Parathyroid adenoma (tissue), 2 donors: ENCODE results near the gene COBLL1.

ENCODE experiments used
- H2AFZ ChIP-seq: fragments of 300-600 bp; sonication (generic); one replicate; pipeline ENCODE4 v1.7.0; 2017; ENCODE audit warnings: antibody characterized with exemption, mild to moderate bottlenecking
- H3K27ac ChIP-seq: fragments of 300-600 bp; sonication (generic); one replicate; pipeline ENCODE4 v1.7.0; 2017
- H3K27me3 ChIP-seq: fragments of 300-600 bp; sonication (generic); one replicate; pipeline ENCODE4 v1.7.0; 2017; ENCODE audit warnings: low read length; ENCODE audit not compliant: control insufficient read depth, insufficient read depth
- H3K36me3 ChIP-seq: fragments of 300-600 bp; sonication (generic); one replicate; pipeline ENCODE4 v1.7.0; 2017; ENCODE audit warnings: low read length; ENCODE audit not compliant: control insufficient read depth, insufficient read depth
- H3K4me1 ChIP-seq: fragments of 300-600 bp; sonication (generic); one replicate; pipeline ENCODE4 v1.7.0; 2017; ENCODE audit warnings: control low read depth
- H3K4me2 ChIP-seq: fragments of 300-600 bp; sonication (generic); one replicate; pipeline ENCODE4 v1.7.0; 2017; ENCODE audit warnings: low read length
- H3K4me3 ChIP-seq: fragments of 300-600 bp; sonication (generic); one replicate; pipeline ENCODE4 v1.7.0; 2017; ENCODE audit warnings: low read depth, low read length
- H3K79me2 ChIP-seq: fragments of 300-600 bp; sonication (generic); one replicate; pipeline ENCODE4 v1.7.0; 2017; ENCODE audit warnings: control low read depth
- H3K9ac ChIP-seq: fragments of 300-600 bp; sonication (generic); one replicate; pipeline ENCODE4 v1.7.0; 2017; ENCODE audit warnings: mild to moderate bottlenecking
- H3K9me3 ChIP-seq: fragments of 300-600 bp; sonication (generic); one replicate; pipeline ENCODE4 v1.7.0; 2017; ENCODE audit warnings: low read length; ENCODE audit not compliant: control insufficient read depth
- CTCF ChIP-seq: fragments of 300-600 bp; sonication (generic); IDR thresholded peaks from one replicate; pipeline ENCODE4 v1.7.0; 2017; ENCODE audit warnings: antibody characterized with exemption, mild to moderate bottlenecking
- donor health status: primary hyperparathyroidism.

The COBLL1 gene

GRCh38 chr2:164841719-164842623 is at the start of gene COBLL1:
TSS of gene COBLL1 (minus strand) at chr2:164841823. CDS start at chr2:164841196, 627 bp downstream.
- H3K79me2 ChIP-seq: peaks cover 4% of the 10 kb centered on the region
- H3K9me3 ChIP-seq: no peaks in the 10 kb centered on the region
- peak; percentile 92 for TF ChIP-seq CTCF
- peak within 1 kb of the TSS; percentile 84 for H3K9ac ChIP-seq
- no peaks in the 10 kb centered on the region for H3K4me1 ChIP-seq
- peak within 1 kb of the TSS; percentile 98 for H2AFZ ChIP-seq
- peak within 1 kb of the TSS; percentile 72 for H3K4me2 ChIP-seq
- no peaks in the 10 kb centered on the region for H3K36me3 ChIP-seq
- peak within 1 kb of the TSS; percentile 91 for H3K4me3 ChIP-seq
- H3K27me3 ChIP-seq: no peaks in the 10 kb centered on the region
- peak within 1 kb of the TSS; percentile 96 for H3K27ac ChIP-seq

DNA sequence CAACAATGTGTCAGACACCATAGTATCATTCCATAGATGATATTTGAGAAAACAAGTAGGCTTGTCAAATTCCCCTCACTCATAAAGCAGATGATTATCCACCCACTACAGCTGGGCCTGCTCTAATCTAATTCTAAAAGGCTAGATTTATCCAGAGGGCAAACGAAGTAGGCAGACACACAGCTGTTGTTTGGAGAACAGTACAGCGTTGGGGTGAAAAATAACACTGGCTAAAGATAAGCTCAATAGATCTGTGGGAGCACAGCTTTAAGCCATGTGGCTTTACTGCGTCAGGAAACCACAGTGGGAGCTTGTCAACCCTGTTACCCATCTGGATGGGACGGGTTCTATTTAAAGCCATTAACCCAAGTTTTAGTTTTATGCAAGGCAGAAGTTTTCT is 48.9 kb upstream of the COBLL1 start:
- no peaks in the 10 kb centered on the region for H3K27me3 ChIP-seq
- H3K4me1 ChIP-seq: no peaks in the 10 kb centered on the region
- H3K27ac ChIP-seq: no peak overlapping the region
- TF ChIP-seq CTCF: no peak
- no peaks in the 10 kb centered on the region for H3K36me3 ChIP-seq
- H3K4me2 ChIP-seq: no peak overlapping the region
- no peak overlapping the region for H3K9ac ChIP-seq
- H3K4me3 ChIP-seq: no peak overlapping the region
- H2AFZ ChIP-seq: no peak overlapping the region
- H3K9me3 ChIP-seq: no peaks in the 10 kb centered on the region
- H3K79me2 ChIP-seq: no peaks in the 10 kb centered on the region

DNA sequence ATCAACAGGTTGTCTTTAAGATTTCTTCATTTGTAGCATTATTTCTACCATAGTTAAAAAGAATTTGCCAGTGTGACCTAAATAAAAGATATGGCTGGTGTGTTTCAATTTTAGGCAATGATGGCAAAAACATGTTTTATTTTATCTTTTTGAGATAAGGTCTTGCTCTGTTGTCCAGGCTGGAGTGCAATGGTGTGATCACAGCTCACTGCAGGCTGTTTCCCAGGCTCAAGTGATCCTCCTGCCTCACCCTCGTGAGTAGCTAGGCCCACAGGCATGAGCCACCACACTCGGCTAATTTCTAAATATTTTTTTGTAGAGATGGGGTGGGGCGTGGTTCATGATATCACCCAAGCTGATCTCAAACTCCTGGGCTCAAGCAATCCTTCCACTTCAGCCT is 47.0 kb upstream of the COBLL1 start:
- H3K79me2 ChIP-seq: no peaks in the 10 kb centered on the region
- no peak overlapping the region for H3K9ac ChIP-seq
- no peak overlapping the region for H2AFZ ChIP-seq
- no peaks in the 10 kb centered on the region for H3K27me3 ChIP-seq
- H3K4me2 ChIP-seq: no peak overlapping the region
- no peak overlapping the region for H3K4me3 ChIP-seq
- no peaks in the 10 kb centered on the region for H3K36me3 ChIP-seq
- no peak overlapping the region for H3K27ac ChIP-seq
- no peak for TF ChIP-seq CTCF
- H3K9me3 ChIP-seq: no peaks in the 10 kb centered on the region
- no peaks in the 10 kb centered on the region for H3K4me1 ChIP-seq

DNA sequence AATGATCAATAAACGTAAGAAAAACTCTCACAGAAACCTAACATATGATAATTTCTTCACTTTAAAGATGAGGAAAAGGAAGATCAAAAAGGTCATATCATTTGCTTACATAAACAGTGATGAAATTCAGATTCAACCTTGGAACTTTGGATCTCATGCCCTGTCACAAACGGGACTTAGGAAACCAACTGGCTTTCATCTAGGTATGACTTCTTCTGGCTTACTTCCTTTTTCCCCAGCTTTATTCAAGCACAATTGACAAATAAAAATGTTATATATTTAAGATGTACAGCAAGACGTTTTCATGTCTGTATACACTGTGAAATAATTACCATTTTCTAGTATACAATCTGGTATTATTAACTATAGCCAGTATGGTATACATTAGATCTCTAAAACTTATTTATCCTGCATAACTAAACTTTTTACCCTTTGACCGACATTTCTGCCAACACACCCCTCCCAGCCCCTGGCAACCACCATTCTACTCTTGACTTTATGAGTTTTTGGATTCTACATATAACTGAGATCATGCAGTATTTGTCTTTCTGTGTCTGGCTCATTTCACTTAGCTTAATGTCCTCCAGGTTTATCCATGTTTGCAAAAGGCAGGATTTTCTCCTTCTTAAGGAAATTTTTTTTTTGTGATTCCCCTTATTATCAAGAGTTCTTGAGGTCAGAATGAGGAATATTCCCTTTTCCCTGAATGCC is 46.0 kb upstream of the COBLL1 start:
- TF ChIP-seq CTCF: no peak
- Histone ChIP-seq H3K36me3 (no peaks in the 10 kb centered on the region), H2AFZ (no peak overlapping the region), H3K9me3 (no peaks in the 10 kb centered on the region), H3K79me2 (no peaks in the 10 kb centered on the region), H3K4me1 (no peaks in the 10 kb centered on the region), H3K4me3 (no peak overlapping the region), H3K27ac (no peak overlapping the region), H3K4me2 (no peak overlapping the region), H3K9ac (no peak overlapping the region), H3K27me3 (no peaks in the 10 kb centered on the region)
